NCI-H345 treated with DMSO at 0.1 percent for 48 hours (cell line): ENCODE measurements around the gene ZNF202.
"Not testable (repeated sequence)": the region's sequence is repeated elsewhere in the genome, so short reads cannot be mapped to it uniquely, and the experiment has no call there.

Experiments
- DNase-seq: peaks from one replicate; lab custom pipeline; 2025; ENCODE audit not compliant: unreplicated experiment; lab: John Stamatoyannopoulos, UW

ZNF202 gene

GRCh38 chr11:123742031-123742723, 717 bp upstream of the ZNF202 start:
- DNase-seq: no peak

GRCh38 chr11:123740787-123741158, 687 bp downstream of the ZNF202 start:
- DNase-seq: no peak

DNA sequence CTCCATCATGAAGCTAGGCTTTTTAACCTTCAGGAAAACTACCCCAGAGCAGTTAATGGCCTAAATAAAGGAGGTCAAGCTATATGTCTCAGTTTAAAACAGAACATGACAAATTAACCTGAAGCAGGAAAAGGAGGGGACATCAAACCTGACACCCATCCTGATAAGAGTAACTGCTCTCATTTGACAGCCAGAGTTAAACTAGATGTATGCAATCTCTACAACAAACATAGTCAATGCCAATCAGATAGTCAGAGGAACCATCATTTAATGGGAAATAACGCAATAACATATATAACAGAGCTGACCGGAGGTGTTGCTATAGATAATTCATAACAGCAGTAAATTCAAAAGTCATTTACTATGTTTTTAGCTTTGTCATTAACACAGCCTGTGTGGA, 3.1 kb downstream of the ZNF202 start:
- DNase-seq: no peak

DNA sequence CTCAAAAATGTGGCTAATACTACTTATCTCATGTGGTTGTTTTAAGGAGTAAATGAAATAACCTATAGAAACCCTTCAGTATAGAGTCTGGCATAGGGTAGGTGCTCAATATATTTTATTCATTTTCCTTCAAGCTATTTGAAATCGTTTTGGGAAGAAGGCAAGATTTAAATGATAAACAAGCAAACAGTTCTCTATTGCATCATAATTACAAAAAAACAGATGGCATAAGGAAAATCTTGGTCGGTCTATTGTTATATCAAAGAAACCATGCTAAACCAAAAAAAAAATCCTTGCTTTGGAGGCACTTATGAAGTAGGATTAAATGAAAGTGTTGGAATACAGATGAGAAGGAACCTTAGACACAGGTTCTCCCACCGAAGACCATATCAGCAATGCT, 4.7 kb downstream of the ZNF202 start:
- DNase-seq: no peak

DNA sequence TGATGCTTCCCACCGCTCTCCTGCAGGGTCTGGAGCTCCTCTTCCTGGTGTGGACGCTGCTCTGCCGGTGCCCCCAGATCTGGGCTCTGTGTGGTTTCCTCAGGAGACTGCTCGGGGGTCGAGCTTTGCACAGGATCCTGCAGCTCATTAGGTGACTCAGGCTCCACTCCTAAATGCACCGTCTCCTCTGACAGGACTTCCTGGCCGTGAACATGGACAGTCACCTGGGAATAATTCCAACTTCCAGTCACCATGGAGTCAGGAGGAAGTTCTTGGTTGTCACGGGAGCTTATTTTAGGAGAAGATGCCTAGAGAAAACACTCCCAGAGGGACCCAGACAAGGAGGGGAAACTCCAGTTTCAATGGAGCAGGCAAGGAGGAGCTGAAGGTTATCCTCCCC, 11.9 kb downstream of the ZNF202 start:
- no peak for DNase-seq

GRCh38 chr11:123725995-123726655, 15.3 kb downstream of the ZNF202 start:
- DNase-seq: no peak

GRCh38 chr11:123719452-123719851, 22.0 kb downstream of the ZNF202 start:
- DNase-seq: no peak

DNA sequence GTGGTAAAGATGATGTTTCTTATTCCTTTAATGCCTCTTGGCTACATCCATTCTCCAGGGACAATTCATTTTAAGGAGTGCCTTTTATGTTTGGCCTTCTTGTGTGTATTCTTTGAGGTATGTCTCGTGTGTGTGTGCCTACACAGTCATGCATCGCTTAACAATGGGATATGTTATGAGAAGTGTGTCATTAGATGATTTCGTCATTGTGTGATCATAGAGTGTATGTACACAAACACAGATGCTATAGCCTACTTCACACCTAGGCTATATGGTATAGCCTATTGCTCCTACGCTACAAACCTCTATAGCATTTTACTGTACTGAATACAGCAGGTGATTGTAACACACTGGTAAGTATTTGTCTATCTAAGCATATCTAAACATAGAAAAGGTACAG, 23.0 kb downstream of the ZNF202 start:
- DNase-seq: no peak

- no peak for DNase-seq
Measured at GRCh38 chr11:123718063-123718462, 23.4 kb downstream of the ZNF202 start.

- DNase-seq: not testable (repeated sequence)
Measured at GRCh38 chr11:123712627-123713026, 28.8 kb downstream of the ZNF202 start.

- DNase-seq: peak; percentile 49
Measured at GRCh38 chr11:123707606-123708205, 33.8 kb downstream of the ZNF202 start.

- DNase-seq: no peak
Measured at GRCh38 chr11:123707206-123707605, 34.3 kb downstream of the ZNF202 start.

DNA sequence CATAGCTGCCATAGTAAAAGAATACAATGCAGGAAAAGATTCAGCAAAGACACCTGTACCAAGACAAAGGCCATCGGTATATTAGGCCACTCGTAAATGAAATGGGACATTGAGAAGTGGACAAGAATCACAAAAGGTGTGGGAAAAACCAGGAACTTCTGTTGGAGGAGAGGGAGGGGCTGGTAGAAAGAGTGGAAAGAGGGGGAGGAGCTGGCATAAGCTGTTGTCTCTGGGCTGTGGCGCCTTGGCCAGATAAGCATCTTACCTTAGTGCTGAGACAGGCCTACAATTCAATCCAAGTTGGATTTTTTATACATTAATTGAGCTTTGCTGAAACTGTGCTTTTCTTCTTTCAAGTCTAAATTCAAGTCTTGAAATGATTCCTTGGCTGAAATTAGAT, 37.1 kb downstream of the ZNF202 start:
- DNase-seq: no peak

- no peak for DNase-seq
Measured at GRCh38 chr11:123702696-123703095, 38.8 kb downstream of the ZNF202 start.

DNA sequence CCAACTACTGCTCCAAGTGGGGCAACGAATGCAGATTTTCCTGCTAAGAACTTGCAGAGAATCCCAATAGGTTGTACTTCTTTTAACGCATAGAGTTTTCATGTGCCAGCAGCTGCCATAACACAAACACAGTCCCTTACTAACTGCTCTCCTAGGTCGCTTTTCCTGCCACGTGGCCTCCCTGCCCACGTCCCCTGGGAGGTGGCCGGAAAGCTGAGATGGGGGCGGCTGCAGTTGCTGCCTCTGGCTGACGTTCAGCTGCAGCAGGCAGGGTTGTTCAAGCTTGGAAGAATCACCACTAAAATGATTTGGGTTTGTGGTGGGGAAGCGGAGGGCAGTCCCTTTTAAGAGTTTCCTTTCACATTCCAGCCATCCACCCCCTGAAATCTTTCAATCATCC, 39.3 kb downstream of the ZNF202 start:
- DNase-seq: no peak

DNA sequence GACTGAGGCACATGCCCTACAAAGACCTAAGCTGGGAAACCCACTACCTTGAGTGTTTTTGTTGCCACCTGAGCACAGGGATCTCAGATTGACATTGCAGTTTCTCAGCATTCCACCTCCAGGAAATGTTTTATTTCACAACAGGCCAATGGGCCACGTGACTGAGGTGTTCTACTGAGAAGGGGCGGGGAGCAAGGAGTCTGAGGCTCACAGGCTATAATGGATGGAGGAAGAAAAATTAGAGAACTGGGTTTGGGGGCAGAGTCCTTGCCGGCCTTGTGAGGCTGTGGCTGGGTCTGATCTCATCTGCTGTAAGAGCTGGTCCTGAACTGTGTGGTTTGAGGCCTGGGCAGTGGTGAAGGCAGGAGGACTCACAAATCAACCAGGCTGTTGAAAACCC, 40.7 kb downstream of the ZNF202 start:
- DNase-seq: no peak

DNA sequence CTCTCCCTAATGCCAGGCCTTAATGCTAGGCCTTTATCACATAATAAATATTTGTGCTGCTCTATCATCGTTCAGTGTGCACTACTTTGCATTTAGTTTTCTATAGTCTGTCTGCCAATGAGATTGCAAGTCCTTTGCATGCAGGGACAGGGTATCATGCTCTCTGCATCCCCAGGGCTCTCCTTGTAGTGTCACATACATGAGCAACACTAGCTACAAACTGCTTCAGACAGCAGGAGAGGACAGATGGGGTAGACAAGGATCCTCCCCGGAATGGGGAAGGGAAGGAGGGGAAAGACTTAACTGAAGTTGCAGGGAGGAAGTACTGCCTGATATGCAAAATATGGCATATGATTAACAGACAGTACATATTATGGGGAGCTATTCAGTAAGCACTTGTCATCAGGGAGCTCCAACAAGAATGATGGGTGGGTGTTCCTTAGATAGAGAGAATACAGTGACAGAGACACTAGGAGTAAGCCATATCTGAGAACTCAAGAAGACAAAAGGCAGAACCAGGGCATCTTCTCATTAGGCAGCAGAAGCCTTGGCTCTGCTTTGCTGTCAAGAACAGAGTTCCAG, 42.8 kb downstream of the ZNF202 start:
- DNase-seq: no peak

DNA sequence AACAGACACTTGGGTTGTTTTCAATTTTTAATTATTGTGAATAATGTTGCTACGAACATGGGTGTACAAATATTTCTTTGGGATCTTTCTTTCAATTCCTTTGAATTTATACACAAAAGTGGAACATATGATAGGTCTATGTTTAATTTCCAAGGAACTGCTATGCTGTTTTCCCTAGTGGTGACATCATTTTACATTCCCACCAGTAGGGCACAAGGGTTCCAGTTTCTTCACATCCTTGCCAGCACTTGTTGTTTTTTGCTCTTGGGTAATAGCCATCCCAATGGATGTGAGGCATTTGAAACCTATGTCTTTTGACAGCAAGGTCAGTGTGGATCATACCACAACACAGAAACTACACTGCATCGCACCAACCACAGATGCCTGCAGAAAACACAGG, 45.3 kb downstream of the ZNF202 start:
- DNase-seq: no peak

GRCh38 chr11:123695231-123695630, 46.2 kb downstream of the ZNF202 start:
- DNase-seq: no peak

- DNase-seq: no peak
Measured at GRCh38 chr11:123694551-123694950, 46.9 kb downstream of the ZNF202 start.

DNA sequence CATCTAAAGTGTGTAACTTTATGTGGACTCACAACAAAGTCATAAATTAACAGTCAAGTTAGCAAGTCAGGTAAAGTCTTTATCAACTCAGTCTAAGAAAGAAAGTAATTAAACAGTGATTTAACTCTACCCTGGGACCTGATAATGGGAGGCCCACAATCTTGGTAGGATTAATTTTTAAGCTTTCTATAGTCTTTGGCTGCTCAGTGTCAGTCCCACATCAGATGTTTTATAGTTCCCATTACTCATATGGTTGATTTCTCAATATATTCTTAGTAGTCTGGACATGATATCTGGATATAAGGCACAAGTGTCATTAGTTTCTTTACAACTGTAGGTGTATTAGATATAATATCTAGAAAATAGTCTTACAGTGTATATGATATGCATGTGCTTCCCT, 48.5 kb downstream of the ZNF202 start:
- no peak for DNase-seq

- DNase-seq: no peak
Measured at GRCh38 chr11:123690485-123690884, 51.0 kb downstream of the ZNF202 start.
